T-helper 9 cell (primary cell): Measurements from ENCODE around the gene CLCNKB.
"Not testable (repeated sequence)": the region's sequence is repeated elsewhere in the genome, so short reads cannot be mapped to it uniquely, and the experiment has no call there.

Source experiments
- DNase-seq: peaks from one replicate; pipeline ENCODE4 v3.0.0-alpha.2; 2020

Gene CLCNKB

GRCh38 chr1:16061989-16062686 lies 18.6 kb downstream of the CLCNKB start:
- DNase-seq, result not testable (repeated sequence)

GRCh38 chr1:16062687-16063075 lies 19.1 kb downstream of the CLCNKB start:
- not testable (repeated sequence) for DNase-seq

- no peak for DNase-seq
Observed at GRCh38 chr1:16063226-16063829, 19.7 kb downstream of the CLCNKB start.

GRCh38 chr1:16063921-16064320 lies 20.3 kb downstream of the CLCNKB start:
- DNase-seq, result no peak

DNA sequence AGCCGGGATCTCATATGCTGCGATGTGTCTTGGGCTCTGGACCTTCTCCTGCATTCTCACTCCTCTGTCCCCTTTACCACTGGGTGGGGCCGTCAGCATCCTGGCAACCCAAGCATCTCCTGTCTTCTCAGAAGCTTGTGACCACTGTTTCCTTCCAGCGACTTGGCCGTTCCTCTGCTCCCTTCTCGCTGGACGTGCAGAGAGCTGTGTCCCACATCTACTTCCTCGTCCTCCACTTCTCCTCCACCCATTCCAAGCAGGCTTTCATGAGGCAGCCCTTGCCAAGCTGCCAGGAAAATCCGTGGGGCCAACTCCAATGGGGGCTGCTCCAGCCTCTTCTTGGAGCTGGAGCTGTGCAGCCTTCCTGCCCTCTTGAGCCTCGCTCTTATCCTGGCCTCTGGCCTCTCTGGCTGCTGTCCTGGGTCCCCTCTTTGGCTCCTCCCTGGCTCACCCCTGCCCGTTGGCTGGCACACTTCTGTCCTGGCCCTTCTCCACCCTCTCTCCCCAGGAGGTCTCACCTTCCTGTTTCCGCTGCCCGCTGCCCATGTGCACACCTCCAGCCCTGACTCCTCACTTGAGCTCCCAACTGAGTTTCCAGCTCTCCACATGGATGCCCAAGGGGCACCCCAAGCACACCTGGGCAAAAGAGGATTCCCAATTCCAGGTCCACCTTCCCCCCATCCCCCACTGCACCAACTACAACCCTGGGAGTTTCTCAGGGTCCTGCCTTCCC lies 21.1 kb downstream of the CLCNKB start:
- no peak for DNase-seq

DNA sequence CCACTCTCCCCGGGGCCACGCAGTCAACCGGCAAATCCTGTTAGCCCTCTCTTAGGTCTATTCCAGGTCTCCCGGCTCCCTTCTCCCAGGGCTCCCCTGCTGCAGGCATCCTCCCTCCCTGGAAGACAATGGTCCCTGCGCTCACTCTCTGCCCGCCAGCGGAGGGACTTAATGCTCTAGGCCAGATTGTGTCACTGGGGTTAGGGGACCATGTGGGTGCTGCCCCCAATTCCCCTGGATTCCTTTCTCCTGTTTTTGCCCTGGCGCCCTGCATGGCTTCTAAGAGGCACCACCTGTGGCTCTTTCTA lies 21.6 kb downstream of the CLCNKB start:
- DNase-seq, result no peak

DNA sequence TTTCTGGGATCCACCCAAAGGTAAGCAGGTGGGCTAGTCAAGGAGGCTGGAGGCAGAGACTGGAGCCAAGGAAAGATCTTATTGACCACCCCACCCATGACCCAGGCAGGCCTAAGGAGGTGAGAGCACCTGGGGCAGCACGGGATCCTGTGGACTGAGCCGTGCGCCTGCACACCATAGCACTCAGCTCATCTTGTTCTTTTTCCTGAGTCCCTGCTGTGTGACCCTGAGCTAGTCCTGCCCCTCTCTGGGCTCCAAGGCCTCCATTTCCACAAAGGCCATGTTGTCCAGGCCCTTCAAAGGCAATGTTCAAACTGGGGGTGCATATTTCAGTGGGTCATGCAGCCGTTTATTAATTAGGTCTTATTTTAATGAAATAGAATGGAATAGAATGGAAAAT lies 22.7 kb downstream of the CLCNKB start:
- no peak for DNase-seq

- DNase-seq, result no peak
Observed at GRCh38 chr1:16067127-16067768, 23.7 kb downstream of the CLCNKB start.

DNA sequence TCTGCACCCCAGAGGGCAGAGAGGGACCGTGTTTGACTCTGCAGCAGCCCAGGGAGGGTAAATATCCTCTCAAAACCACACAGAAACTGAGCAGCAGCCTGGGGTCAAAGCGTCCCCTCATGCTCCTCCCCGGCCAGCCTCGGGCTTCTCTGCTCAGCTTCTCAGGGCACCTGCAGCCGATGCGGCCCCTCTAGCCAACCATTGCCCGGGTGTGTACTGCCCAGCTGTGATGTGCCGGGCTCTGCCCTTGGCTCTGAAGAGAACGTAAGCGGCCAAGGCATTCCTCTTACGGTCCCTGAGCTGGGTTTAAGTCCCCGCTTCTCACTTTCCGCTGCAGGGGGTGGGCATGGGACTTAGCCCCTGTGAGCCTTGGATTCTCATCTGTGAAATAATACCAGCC lies 24.4 kb downstream of the CLCNKB start:
- no peak for DNase-seq

GRCh38 chr1:16068356-16069270 lies 25.0 kb downstream of the CLCNKB start:
- no peak for DNase-seq

GRCh38 chr1:16070640-16071355 lies 27.2 kb downstream of the CLCNKB start:
- DNase-seq, result no peak

DNA sequence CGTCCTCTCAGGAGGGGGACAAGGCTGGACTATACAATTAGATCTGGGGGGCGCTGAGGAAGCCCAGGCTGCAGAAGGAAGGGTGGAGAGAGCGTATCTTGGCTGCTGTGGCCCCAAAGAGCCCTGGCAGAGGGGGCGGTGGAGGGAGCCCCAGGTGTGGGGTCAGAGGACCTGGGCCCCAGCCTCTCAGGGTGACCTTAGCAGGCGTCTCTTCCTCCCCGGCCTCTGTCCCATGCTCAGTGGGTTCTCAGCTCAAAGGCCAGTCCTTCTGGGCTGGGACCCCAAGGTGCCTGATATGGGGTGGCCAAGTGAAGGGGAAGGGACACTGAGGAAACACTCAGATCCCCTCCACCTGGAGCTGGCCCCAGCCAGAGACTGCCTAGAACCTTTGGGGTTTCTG lies 28.0 kb downstream of the CLCNKB start:
- DNase-seq, result no peak

GRCh38 chr1:16072095-16072494 lies 28.5 kb downstream of the CLCNKB start:
- no peak for DNase-seq

- DNase-seq, result no peak
Observed at GRCh38 chr1:16072616-16073484, 29.3 kb downstream of the CLCNKB start.

GRCh38 chr1:16073490-16074119 lies 30.0 kb downstream of the CLCNKB start, which contains the start of gene FAM131C:
FAM131C (minus strand) TSS chr1:16073651; CDS start chr1:16073442, 209 bp downstream.
- DNase-seq, result peak; percentile 40

DNA sequence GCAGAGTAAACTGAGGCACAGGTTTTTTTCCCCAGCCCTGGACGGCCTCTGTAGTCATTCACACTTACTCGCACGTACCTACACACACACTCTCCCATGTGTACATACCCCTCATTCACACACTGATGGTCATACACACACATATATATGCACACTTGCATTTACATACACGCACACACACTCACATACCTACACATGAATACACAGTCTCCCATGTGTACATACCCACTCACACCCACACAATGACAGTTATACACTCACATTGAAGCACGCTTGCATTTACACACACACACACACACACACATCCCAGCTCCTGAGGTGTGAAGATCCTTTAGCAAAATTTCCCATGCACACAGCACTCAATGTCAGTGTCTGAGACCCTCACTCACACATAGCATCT lies 30.6 kb downstream of the CLCNKB start:
- DNase-seq, result no peak

GRCh38 chr1:16075337-16076030 lies 31.9 kb downstream of the CLCNKB start:
- DNase-seq, result no peak

DNA sequence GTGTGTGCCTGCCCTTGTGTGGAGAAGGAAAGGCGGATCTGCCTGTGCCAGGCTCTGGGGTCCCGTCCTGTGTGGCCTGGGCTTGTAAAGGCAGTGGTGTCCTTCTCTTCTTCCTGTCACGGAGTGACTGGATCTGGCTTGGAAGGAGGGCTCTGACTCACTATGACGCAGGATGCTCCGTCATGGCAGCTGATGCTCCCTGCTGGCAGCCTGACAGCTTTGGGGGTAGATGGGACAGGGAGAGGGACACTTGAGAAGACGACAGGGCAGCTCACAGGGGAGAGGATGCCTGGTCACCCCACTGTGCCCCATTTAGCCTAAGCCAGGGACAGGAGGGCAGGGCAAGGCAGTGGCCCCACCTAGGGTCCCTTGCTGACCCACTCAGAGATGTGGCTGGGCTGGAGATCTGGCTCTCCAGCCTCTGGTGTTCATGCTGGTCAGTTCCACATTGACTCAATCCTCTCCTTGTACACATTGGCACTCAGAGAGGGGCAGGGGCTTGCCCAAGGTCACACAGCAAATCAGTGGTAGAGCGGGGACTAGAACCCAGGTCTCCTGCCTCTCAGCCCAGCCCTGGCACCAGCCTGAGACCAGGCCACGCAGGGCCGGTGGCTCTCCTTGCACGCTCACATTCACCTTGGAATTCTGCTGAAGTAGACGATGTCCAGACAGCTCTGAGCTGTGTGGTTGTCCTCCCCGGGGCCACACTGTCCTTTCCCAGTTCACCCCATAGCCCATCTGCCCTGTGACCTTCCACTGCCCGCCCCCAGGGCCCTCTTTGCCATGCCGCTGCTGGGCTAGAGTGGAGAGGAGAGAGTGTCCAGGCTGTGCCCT lies 32.7 kb downstream of the CLCNKB start:
- no peak for DNase-seq

DNA sequence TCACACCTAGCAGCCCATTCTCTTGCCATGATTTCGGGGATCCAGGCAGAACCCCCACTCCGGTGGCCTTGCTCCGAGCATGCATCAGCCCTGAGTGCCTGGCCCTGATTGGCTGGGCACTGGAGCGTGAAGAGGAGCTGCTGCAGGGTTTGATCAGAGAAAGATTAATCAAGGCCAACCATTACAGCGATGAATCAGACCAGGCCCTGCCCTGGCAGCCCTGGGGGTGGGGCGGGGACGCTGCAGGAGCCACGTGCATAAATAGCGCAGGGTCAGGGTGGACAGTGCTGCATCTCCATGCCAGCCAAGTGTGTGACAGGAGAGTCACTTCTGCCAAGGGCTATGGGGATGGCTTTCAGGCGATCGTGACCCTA lies 33.3 kb downstream of the CLCNKB start:
- no peak for DNase-seq
